Measurements from ENCODE around the gene OSBPL10. TPM values are rescaled to one million over a fixed set of nuclear protein-coding genes. Genes with fewer than 3 reads are reported as not detected.

OSBPL10 gene
- total and polyA plus RNA-seq, 2 of the 8 experiments (the other 6 are each of a cell fraction or from before 2014, with no cell fraction given): 26.2 to 86.7 TPM

DNA sequence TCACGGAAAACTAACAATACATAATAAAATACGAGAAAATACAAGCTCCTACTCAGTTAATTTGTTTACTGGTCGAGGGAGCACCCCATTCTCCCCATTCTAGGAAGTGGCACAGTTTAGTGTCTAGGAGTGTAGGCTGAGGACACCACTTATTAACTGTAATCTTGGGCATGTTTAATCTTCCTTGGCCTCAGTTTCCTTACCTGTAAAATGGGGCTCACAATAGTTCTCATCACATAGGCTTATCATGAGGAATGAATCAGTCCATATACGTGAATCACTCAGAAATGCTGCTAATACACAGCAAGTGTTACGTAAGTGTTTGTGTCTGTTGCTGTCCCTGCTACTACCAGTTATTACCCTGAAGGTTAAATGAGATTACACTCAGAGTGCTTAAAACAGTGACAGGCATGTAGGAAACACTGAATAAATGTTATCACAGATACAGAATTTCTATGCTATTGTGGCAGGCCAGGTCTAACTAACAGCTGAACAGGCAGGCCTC, 210.2 kb downstream of the OSBPL10 start:
- no peak overlapping the region for H3K27ac ChIP-seq (ENCODE audit: low read depth, low read length)
- H4K20me1 ChIP-seq (replicated peaks in 1 of 2; ENCODE audit: control insufficient read depth in 1 of 2, insufficient read depth in 2 of 2, low read length in 2 of 2): no peaks in the 10 kb centered on the region
- no peaks in the 10 kb centered on the region for H3K27me3 ChIP-seq (replicated peaks in 1 of 4; ENCODE audit: control insufficient read depth in 3 of 4, extremely low read depth in 1 of 4, insufficient read depth in 3 of 4, low read length in 3 of 4)
- peaks cover 2% of the 10 kb centered on the region; the same call in 1 of the 2 replicates for H3K79me1 ChIP-seq (ENCODE audit: low read depth, low read length)
- no peak overlapping the region for H3K14ac ChIP-seq (ENCODE audit: insufficient read length)
- H3K9me3 ChIP-seq (ENCODE audit: insufficient read depth in 2 of 2, low read depth in 1 of 2, low read length in 1 of 2): no peaks in the 10 kb centered on the region
- H3K4me2 ChIP-seq (ENCODE audit: insufficient read depth in 1 of 2, low read depth in 2 of 2, low read length in 2 of 2): no peak overlapping the region
- H4K8ac ChIP-seq (ENCODE audit: extremely low read depth, insufficient read depth, low read length): no peak overlapping the region
- no peaks in the 10 kb centered on the region for H3K23me2 ChIP-seq (ENCODE audit: low read depth, low read length)
- no peak overlapping the region for H3K18ac ChIP-seq (ENCODE audit: extremely low read depth, low read length)
- H2BK15ac ChIP-seq (ENCODE audit: low read length): no peak overlapping the region
- CTCF ChIA-PET (ENCODE audit: partially characterized antibody): interaction anchor here (0.8 kb wide), 1 partner anchor 36 kb away, joined by 3 read pairs; no protein-coding TSS in a partner anchor
- no peak overlapping the region for H2BK12ac ChIP-seq (ENCODE audit: low read depth, low read length)
- FAIRE-seq (no peak), DNase-seq (ENCODE audit: low read depth in 1 of 2, low spot score in 2 of 2) (no peak)
- no peak overlapping the region for H3K9ac ChIP-seq (replicated peaks in 1 of 4; ENCODE audit: extremely low read depth in 1 of 4, low read depth in 3 of 4, low read length in 3 of 4)
- H3K56ac ChIP-seq (replicated peaks; ENCODE audit: insufficient read length, low read depth, low read length): no peak overlapping the region
- no peak overlapping the region for H4K5ac ChIP-seq (ENCODE audit: insufficient read length, low read depth, low read length)
- no peak overlapping the region for H3K23ac ChIP-seq (ENCODE audit: insufficient read length)
- H4K91ac ChIP-seq (replicated peaks; ENCODE audit: insufficient read length, low read length): no peak overlapping the region
- no peak overlapping the region for H2AK5ac ChIP-seq (ENCODE audit: low read depth, low read length)
- H2AFZ ChIP-seq (ENCODE audit: low read length): no peak overlapping the region
- peaks cover 0 to 26% of the 10 kb centered on the region in 2 experiments; a peak in 2 of 4 replicates for H3K79me2 ChIP-seq (ENCODE audit: control insufficient read depth in 1 of 2, insufficient read depth in 2 of 2, low read length in 2 of 2)
- no peak overlapping the region for H2BK120ac ChIP-seq (replicated peaks; ENCODE audit: low read depth, low read length)
- no peak overlapping the region for H2BK20ac ChIP-seq (ENCODE audit: low read length)
- no peak overlapping the region for H3K4me3 ChIP-seq (ENCODE audit: extremely low read depth in 1 of 4, insufficient read depth in 2 of 4, low read depth in 3 of 4, low read length in 4 of 4)
- peaks cover 0 to 2% (median 0%) of the 10 kb centered on the region in 4 experiments; a peak in 1 of 7 replicates for H3K4me1 ChIP-seq (replicated peaks in 1 of 4; ENCODE audit: control insufficient read depth in 3 of 4, insufficient read depth in 4 of 4, low read length in 3 of 4)
- WGBS, 2 experiments (ENCODE audit: extremely low coverage in 1 of 2, insufficient coverage in 1 of 2, insufficient read length in 1 of 2, insufficient replicate concordance in 2 of 2, low coverage in 1 of 2, low lambda C conversion rate in 2 of 2, missing lambda C conversion rate in 1 of 2): 76% methylated on average over 5 of the region's 5 CpGs; no CpG with 5 or more reads in 1 of the 2 experiments
- TF ChIP-seq SIN3A (conservative IDR thresholded peaks at IDR 0.05 in 1 of 2, IDR thresholded peaks at IDR 0.05 in 1 of 2; ENCODE audit: low read depth in 1 of 2, low read length in 2 of 2): no peak
- no peak for TF ChIP-seq EP300 (IDR thresholded peaks at IDR 0.05; ENCODE audit: borderline replicate concordance in 1 of 2, low read depth in 2 of 2, low read length in 2 of 2)
- no peak for TF ChIP-seq PHF8 (conservative IDR thresholded peaks at IDR 0.05; ENCODE audit: low read depth, low read length)
- TF ChIP-seq RFX5 (IDR thresholded peaks at IDR 0.05; ENCODE audit: borderline replicate concordance, low read depth, low read length): no peak
- no peak for TF ChIP-seq CHD1 (IDR thresholded peaks at IDR 0.05; ENCODE audit: low read depth, low read length)
- TF ChIP-seq MAFK (IDR thresholded peaks at IDR 0.05; ENCODE audit: low read depth, low read length): no peak
- TF ChIP-seq POLR2AphosphoS5 (IDR thresholded peaks at IDR 0.05; ENCODE audit: low read depth, low read length): no peak
- no peak for TF ChIP-seq BACH1 (IDR thresholded peaks at IDR 0.05; ENCODE audit: low read length)
- no peak for TF ChIP-seq CBX8 (IDR thresholded peaks at IDR 0.05; ENCODE audit: borderline replicate concordance, low read depth, low read length)
- no peak for TF ChIP-seq RXRA (IDR thresholded peaks at IDR 0.05; ENCODE audit: insufficient read depth, low read depth, low read length)
- no peak for TF ChIP-seq CBX5 (IDR thresholded peaks at IDR 0.05; ENCODE audit: low read depth, low read length)
- no peak overlapping the region for H2BK5ac ChIP-seq (ENCODE audit: low read depth, low read length)
- POLR2A ChIA-PET (ENCODE audit: partially characterized antibody): no interaction called here
- no peak overlapping the region for H3K4ac ChIP-seq (replicated peaks; ENCODE audit: insufficient read length, low read depth, low read length)
- H3K36me3 ChIP-seq (ENCODE audit: control insufficient read depth in 2 of 4, insufficient read depth in 4 of 4, low read length in 3 of 4): no peaks in the 10 kb centered on the region
